ENCODE results near the gene BCDIN3D. TPM values are rescaled to one million over a fixed set of nuclear protein-coding genes. Genes with fewer than 3 reads are reported as not detected.

Gene BCDIN3D
- total RNA-seq, 1 donor from 2014 or later: 3.1 TPM

DNA sequence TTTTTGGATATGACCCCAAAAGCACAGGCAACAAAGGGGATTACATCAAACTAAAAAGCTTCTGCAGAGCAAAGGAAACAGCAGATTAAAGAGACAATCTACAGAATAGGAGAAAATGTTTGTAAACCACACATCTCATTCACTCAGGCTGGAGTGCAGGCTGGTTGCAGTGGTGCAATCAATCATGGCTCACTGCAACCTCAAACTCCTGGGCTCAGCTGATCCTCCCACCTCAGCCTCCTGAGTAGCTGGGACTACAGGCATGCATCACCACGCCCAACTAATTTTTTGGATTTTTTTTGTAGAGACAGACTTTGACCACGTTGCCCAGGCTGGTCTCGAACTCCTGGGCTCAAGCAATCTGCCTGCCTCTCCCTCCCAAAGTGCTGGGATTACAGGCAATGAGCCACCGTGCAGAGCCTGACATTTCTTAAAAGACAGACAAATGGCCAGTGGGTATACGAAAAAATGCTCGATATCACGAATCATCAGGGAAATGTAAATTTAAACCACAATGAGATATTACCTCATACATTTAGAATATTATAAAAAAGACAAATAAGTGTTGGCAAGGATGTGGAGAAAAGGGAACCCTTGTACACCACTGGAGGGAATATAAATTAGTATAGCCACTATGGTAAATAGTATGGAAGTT lies 24.5 kb downstream of the BCDIN3D start:
- peaks cover 18% of the 10 kb centered on the region for H3K4me1 Mint-ChIP-seq (ENCODE audit: low read depth, unreplicated experiment)
- H3K27ac Mint-ChIP-seq (ENCODE audit: unreplicated experiment): peak overlapping the region; percentile 20
- FAIRE-seq (no peak), DNase-seq (ENCODE audit: low read depth) (peak; percentile 8)
- Histone ChIP-seq H2AFZ (ENCODE audit: low read depth, low read length) (no peak overlapping the region), H3K36me3 (ENCODE audit: insufficient read depth, low read length) (peaks cover 2% of the 10 kb centered on the region), H3K9ac (ENCODE audit: low read length) (no peak overlapping the region), H3K27ac (ENCODE audit: low read depth, low read length) (no peak overlapping the region), H4K20me1 (ENCODE audit: insufficient read depth, low read length) (peaks cover 50% of the 10 kb centered on the region), H3K9me3 (ENCODE audit: insufficient read depth, low read depth, low read length) (no peaks in the 10 kb centered on the region), H3K79me2 (ENCODE audit: insufficient read depth, low read length) (peaks cover 48% of the 10 kb centered on the region), H3K4me3 (ENCODE audit: insufficient read depth, low read depth, low read length) (no peak overlapping the region), H3K27me3 (ENCODE audit: insufficient read depth, low read length) (no peaks in the 10 kb centered on the region), H3K4me2 (ENCODE audit: low read length) (no peak overlapping the region), H3K4me1 (ENCODE audit: insufficient read depth, low read length) (no peaks in the 10 kb centered on the region)
- no peak overlapping the region for H3K4me3 Mint-ChIP-seq (ENCODE audit: unreplicated experiment)
- no peaks in the 10 kb centered on the region for H3K9me3 Mint-ChIP-seq (ENCODE audit: unreplicated experiment)
- TF ChIP-seq EZH2 (IDR thresholded peaks at IDR 0.05; ENCODE audit: insufficient read depth, low read length): no peak
- TF ChIP-seq, protein P1, sequence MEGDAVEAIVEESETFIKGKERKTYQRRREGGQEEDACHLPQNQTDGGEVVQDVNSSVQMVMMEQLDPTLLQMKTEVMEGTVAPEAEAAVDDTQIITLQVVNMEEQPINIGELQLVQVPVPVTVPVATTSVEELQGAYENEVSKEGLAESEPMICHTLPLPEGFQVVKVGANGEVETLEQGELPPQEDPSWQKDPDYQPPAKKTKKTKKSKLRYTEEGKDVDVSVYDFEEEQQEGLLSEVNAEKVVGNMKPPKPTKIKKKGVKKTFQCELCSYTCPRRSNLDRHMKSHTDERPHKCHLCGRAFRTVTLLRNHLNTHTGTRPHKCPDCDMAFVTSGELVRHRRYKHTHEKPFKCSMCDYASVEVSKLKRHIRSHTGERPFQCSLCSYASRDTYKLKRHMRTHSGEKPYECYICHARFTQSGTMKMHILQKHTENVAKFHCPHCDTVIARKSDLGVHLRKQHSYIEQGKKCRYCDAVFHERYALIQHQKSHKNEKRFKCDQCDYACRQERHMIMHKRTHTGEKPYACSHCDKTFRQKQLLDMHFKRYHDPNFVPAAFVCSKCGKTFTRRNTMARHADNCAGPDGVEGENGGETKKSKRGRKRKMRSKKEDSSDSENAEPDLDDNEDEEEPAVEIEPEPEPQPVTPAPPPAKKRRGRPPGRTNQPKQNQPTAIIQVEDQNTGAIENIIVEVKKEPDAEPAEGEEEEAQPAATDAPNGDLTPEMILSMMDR (IDR thresholded peaks at IDR 0.05; ENCODE audit: insufficient read depth, low read depth, low read length): no peak
- no peaks in the 10 kb centered on the region for H3K27me3 Mint-ChIP-seq (ENCODE audit: low read depth, unreplicated experiment)
- H3K36me3 Mint-ChIP-seq (ENCODE audit: low read depth, unreplicated experiment): peaks cover 16% of the 10 kb centered on the region

- Mint-ChIP-seq H3K4me1 (ENCODE audit: low read depth, unreplicated experiment) (peaks cover 39% of the 10 kb centered on the region), H3K27me3 (ENCODE audit: low read depth, unreplicated experiment) (no peaks in the 10 kb centered on the region), H3K27ac (ENCODE audit: unreplicated experiment) (no peak overlapping the region), H3K36me3 (ENCODE audit: low read depth, unreplicated experiment) (peaks cover 18% of the 10 kb centered on the region), H3K9me3 (ENCODE audit: unreplicated experiment) (no peaks in the 10 kb centered on the region), H3K4me3 (ENCODE audit: unreplicated experiment) (no peak overlapping the region)
- H4K20me1 ChIP-seq (ENCODE audit: insufficient read depth, low read length): peaks cover 54% of the 10 kb centered on the region
- H3K79me2 ChIP-seq (ENCODE audit: insufficient read depth, low read length): peaks cover 50% of the 10 kb centered on the region
- TF ChIP-seq, protein P1 (IDR thresholded peaks at IDR 0.05; ENCODE audit: insufficient read depth, low read depth, low read length): no peak
- TF ChIP-seq EZH2 (IDR thresholded peaks at IDR 0.05; ENCODE audit: insufficient read depth, low read length): no peak
- no peaks in the 10 kb centered on the region for H3K9me3 ChIP-seq (ENCODE audit: insufficient read depth, low read depth, low read length)
- H3K9ac ChIP-seq (ENCODE audit: low read length): no peak overlapping the region
- no peak overlapping the region for H3K27ac ChIP-seq (ENCODE audit: low read depth, low read length)
- no peak for FAIRE-seq
- DNase-seq (ENCODE audit: low read depth): peak; percentile 43
- H3K36me3 ChIP-seq (ENCODE audit: insufficient read depth, low read length): peaks cover 2% of the 10 kb centered on the region
- H3K4me1 ChIP-seq (ENCODE audit: insufficient read depth, low read length): peaks cover 16% of the 10 kb centered on the region
- H3K4me3 ChIP-seq (ENCODE audit: insufficient read depth, low read depth, low read length): no peak overlapping the region
- H3K27me3 ChIP-seq (ENCODE audit: insufficient read depth, low read length): no peaks in the 10 kb centered on the region
- no peak overlapping the region for H3K4me2 ChIP-seq (ENCODE audit: low read length)
- H2AFZ ChIP-seq (ENCODE audit: low read depth, low read length): no peak overlapping the region
These were observed 29.8 kb downstream of the BCDIN3D start for GRCh38 chr12:49813131-49813530.

DNA sequence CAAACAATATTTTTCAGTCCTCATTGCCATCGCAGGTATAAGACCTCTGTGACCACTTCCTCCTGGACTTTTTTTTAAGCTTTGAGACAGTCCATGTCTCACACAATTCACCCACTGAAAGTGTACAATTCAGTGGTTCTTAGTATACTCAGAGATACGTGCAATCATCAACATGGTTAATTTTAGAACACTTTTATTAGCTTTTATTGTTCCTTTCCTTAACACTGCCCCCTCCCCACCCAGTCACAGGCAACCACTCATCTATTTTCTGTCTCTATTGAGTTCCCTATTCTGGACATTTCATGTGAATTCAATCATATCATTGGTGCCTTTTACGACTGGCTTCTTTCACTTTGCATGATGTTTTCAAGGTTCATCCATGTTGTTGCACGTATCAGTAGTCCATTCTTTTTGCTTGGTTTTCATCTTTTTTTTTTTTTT lies 30.9 kb downstream of the BCDIN3D start:
- H4K20me1 ChIP-seq (ENCODE audit: insufficient read depth, low read length): peaks cover 65% of the 10 kb centered on the region
- Mint-ChIP-seq H3K36me3 (ENCODE audit: low read depth, unreplicated experiment) (peaks cover 24% of the 10 kb centered on the region), H3K9me3 (ENCODE audit: unreplicated experiment) (no peaks in the 10 kb centered on the region), H3K27me3 (ENCODE audit: low read depth, unreplicated experiment) (no peaks in the 10 kb centered on the region), H3K27ac (ENCODE audit: unreplicated experiment) (no peak overlapping the region), H3K4me3 (ENCODE audit: unreplicated experiment) (no peak overlapping the region), H3K4me1 (ENCODE audit: low read depth, unreplicated experiment) (peaks cover 48% of the 10 kb centered on the region)
- no peak overlapping the region for H3K27ac ChIP-seq (ENCODE audit: low read depth, low read length)
- no peak for DNase-seq (ENCODE audit: low read depth)
- no peak for FAIRE-seq
- no peak for TF ChIP-seq EZH2 (IDR thresholded peaks at IDR 0.05; ENCODE audit: insufficient read depth, low read length)
- TF ChIP-seq, protein P1 (IDR thresholded peaks at IDR 0.05; ENCODE audit: insufficient read depth, low read depth, low read length): no peak
- peaks cover 61% of the 10 kb centered on the region for H3K79me2 ChIP-seq (ENCODE audit: insufficient read depth, low read length)
- H3K4me2 ChIP-seq (ENCODE audit: low read length): no peak overlapping the region
- H3K4me3 ChIP-seq (ENCODE audit: insufficient read depth, low read depth, low read length): no peak overlapping the region
- H3K4me1 ChIP-seq (ENCODE audit: insufficient read depth, low read length): peaks cover 16% of the 10 kb centered on the region
- no peak overlapping the region for H3K9ac ChIP-seq (ENCODE audit: low read length)
- no peaks in the 10 kb centered on the region for H3K27me3 ChIP-seq (ENCODE audit: insufficient read depth, low read length)
- H3K9me3 ChIP-seq (ENCODE audit: insufficient read depth, low read depth, low read length): no peaks in the 10 kb centered on the region
- no peak overlapping the region for H2AFZ ChIP-seq (ENCODE audit: low read depth, low read length)
- peaks cover 2% of the 10 kb centered on the region for H3K36me3 ChIP-seq (ENCODE audit: insufficient read depth, low read length)

Measured in astrocyte (in vitro differentiated cells and primary cell).